HEK293 (cell line): ENCODE data around the gene ACADM.

Source experiments
- GLI2 ChIP-seq: fragments of 450-650 bp; formaldehyde crosslinking; IDR thresholded peaks from 2 replicates; pipeline ENCODE4; 2017; ENCODE audit warnings: missing biosample characterization, missing genetic modification characterization, low read depth, borderline replicate concordance
- GLIS1 ChIP-seq: fragments of 450-650 bp; formaldehyde crosslinking; IDR thresholded peaks from 2 replicates; pipeline ENCODE4 v1.5.1; 2016; ENCODE audit warnings: missing biosample characterization, missing genetic modification characterization
- HOXA7 ChIP-seq: sonication (generic); formaldehyde crosslinking; IDR thresholded peaks from 2 replicates; pipeline ENCODE4 v1.8.1; 2022; ENCODE audit warnings: missing genetic modification reagents, borderline replicate concordance
- HOXD13 ChIP-seq: sonication (generic); formaldehyde crosslinking; IDR thresholded peaks from 2 replicates; pipeline ENCODE4 v1.8.0; 2022; ENCODE audit warnings: missing genetic modification reagents, borderline replicate concordance
- IKZF3 ChIP-seq: fragments of 450-650 bp; IDR thresholded peaks from 2 replicates; pipeline ENCODE4 v1.5.0; 2018; ENCODE audit warnings: missing biosample characterization, mild to moderate bottlenecking, missing genetic modification characterization, moderate library complexity
- INSM2 ChIP-seq: fragments of 450-650 bp; formaldehyde crosslinking; IDR thresholded peaks from 2 replicates; pipeline ENCODE4 v1.5.1; 2016; ENCODE audit warnings: missing biosample characterization, missing genetic modification characterization
- KLF9 ChIP-seq: fragments of 450-650 bp; formaldehyde crosslinking; IDR thresholded peaks from 2 replicates; pipeline ENCODE4 v1.5.1; 2016; ENCODE audit warnings: missing biosample characterization, missing genetic modification characterization, low read depth
- REPIN1 ChIP-seq: fragments of 450-650 bp; formaldehyde crosslinking; IDR thresholded peaks from 2 replicates; pipeline ENCODE4 v1.5.1; 2017; ENCODE audit warnings: missing biosample characterization, missing genetic modification characterization, low read depth
- WT1 ChIP-seq: fragments of 450-650 bp; formaldehyde crosslinking; IDR thresholded peaks from 2 replicates; pipeline ENCODE4 v1.5.1; 2016; ENCODE audit warnings: missing biosample characterization, missing genetic modification characterization
- ZBTB1 ChIP-seq: fragments of 450-650 bp; formaldehyde crosslinking; IDR thresholded peaks from 2 replicates; pipeline ENCODE4 v1.5.1; 2016; ENCODE audit warnings: missing biosample characterization, missing genetic modification characterization
- ZBTB49 ChIP-seq: fragments of 450-650 bp; formaldehyde crosslinking; IDR thresholded peaks from 2 replicates; pipeline ENCODE4 v1.5.1; 2016; ENCODE audit warnings: missing biosample characterization, missing genetic modification characterization, low read depth
- ZBTB7A ChIP-seq: fragments of 450-650 bp; formaldehyde crosslinking; IDR thresholded peaks from 2 replicates; pipeline ENCODE4 v1.5.1; 2016; ENCODE audit warnings: low read depth, missing biosample characterization, missing genetic modification characterization
- ZNF121 ChIP-seq: fragments of 450-650 bp; formaldehyde crosslinking; IDR thresholded peaks from 2 replicates; pipeline ENCODE4 v1.5.1; 2016; ENCODE audit warnings: missing biosample characterization, missing genetic modification characterization
- ZNF138 ChIP-seq: fragments of 450-650 bp; formaldehyde crosslinking; IDR thresholded peaks from 2 replicates; pipeline ENCODE4 v1.5.1; 2016; ENCODE audit warnings: missing biosample characterization, missing genetic modification characterization, borderline replicate concordance
- ZNF169 ChIP-seq: fragments of 450-650 bp; formaldehyde crosslinking; IDR thresholded peaks from 2 replicates; pipeline ENCODE4 v1.5.1; 2016; ENCODE audit warnings: missing biosample characterization, missing genetic modification characterization
- ZNF174 ChIP-seq: fragments of 450-650 bp; formaldehyde crosslinking; IDR thresholded peaks from 2 replicates; pipeline ENCODE4 v1.5.0; 2017; ENCODE audit warnings: missing biosample characterization, mild to moderate bottlenecking, missing genetic modification characterization
- ZNF175 ChIP-seq: fragments of 450-650 bp; formaldehyde crosslinking; IDR thresholded peaks from 2 replicates; pipeline ENCODE4 v1.5.1; 2016; ENCODE audit warnings: missing biosample characterization, missing genetic modification characterization
- ZNF211 ChIP-seq: fragments of 450-650 bp; formaldehyde crosslinking; IDR thresholded peaks from 2 replicates; pipeline ENCODE4 v1.5.1; 2016; ENCODE audit warnings: low read depth, missing biosample characterization, missing genetic modification characterization
- ZNF266 ChIP-seq: fragments of 450-650 bp; formaldehyde crosslinking; IDR thresholded peaks from 2 replicates; pipeline ENCODE4 v1.5.1; 2016; ENCODE audit warnings: missing biosample characterization, missing genetic modification characterization, low read depth
- ZNF280C ChIP-seq: fragments of 450-650 bp; formaldehyde crosslinking; IDR thresholded peaks from 2 replicates; pipeline ENCODE4 v1.5.1; 2016; ENCODE audit warnings: missing biosample characterization, missing genetic modification characterization
- ZNF335 ChIP-seq: fragments of 450-650 bp; formaldehyde crosslinking; conservative IDR thresholded peaks from 2 replicates; pipeline ENCODE4 v1.5.1; 2016; ENCODE audit warnings: missing biosample characterization, missing genetic modification characterization
- ZNF473 ChIP-seq: fragments of 450-650 bp; formaldehyde crosslinking; IDR thresholded peaks from 2 replicates; pipeline ENCODE4 v1.5.1; 2017; ENCODE audit warnings: missing biosample characterization, missing genetic modification characterization
- ZNF544 ChIP-seq: fragments of 450-650 bp; formaldehyde crosslinking; IDR thresholded peaks from 2 replicates; pipeline ENCODE4 v1.5.0; 2017; ENCODE audit warnings: missing biosample characterization, missing genetic modification characterization
- ZNF639 ChIP-seq: fragments of 450-650 bp; formaldehyde crosslinking; IDR thresholded peaks from 2 replicates; pipeline ENCODE4 v1.5.1; 2016; ENCODE audit warnings: missing biosample characterization, missing genetic modification characterization
- ZNF660 ChIP-seq: fragments of 450-650 bp; IDR thresholded peaks from 2 replicates; pipeline ENCODE4 v1.5.1; 2018; ENCODE audit warnings: missing biosample characterization, mild to moderate bottlenecking, missing genetic modification characterization
- ZNF692 ChIP-seq: fragments of 450-650 bp; formaldehyde crosslinking; IDR thresholded peaks from 2 replicates; pipeline ENCODE4 v1.5.1; 2016; ENCODE audit warnings: missing biosample characterization, missing genetic modification characterization
- ZNF707 ChIP-seq: fragments of 450-650 bp; formaldehyde crosslinking; IDR thresholded peaks from 2 replicates; pipeline ENCODE4 v1.5.1; 2016; ENCODE audit warnings: missing biosample characterization, missing genetic modification characterization
- ZNF747 ChIP-seq: fragments of 450-650 bp; formaldehyde crosslinking; IDR thresholded peaks from 2 replicates; pipeline ENCODE4 v1.5.1; 2016; ENCODE audit warnings: missing biosample characterization, missing genetic modification characterization
- ZNF830 ChIP-seq: fragments of 450-650 bp; IDR thresholded peaks from 2 replicates; pipeline ENCODE4 v1.5.0; 2018; ENCODE audit warnings: missing biosample characterization, missing genetic modification characterization, low read depth, mild to moderate bottlenecking, moderate library complexity
- ZNF837 ChIP-seq: fragments of 450-650 bp; formaldehyde crosslinking; IDR thresholded peaks from 2 replicates; pipeline ENCODE4 v1.5.1; 2016; ENCODE audit warnings: missing biosample characterization, missing genetic modification characterization
- TF ChIP-seq, protein P1 (sequence below): fragments of 450-650 bp; formaldehyde crosslinking; IDR thresholded peaks from 2 replicates; pipeline ENCODE4; 2016; ENCODE audit warnings: missing biosample characterization, missing genetic modification characterization

ACADM gene

DNA sequence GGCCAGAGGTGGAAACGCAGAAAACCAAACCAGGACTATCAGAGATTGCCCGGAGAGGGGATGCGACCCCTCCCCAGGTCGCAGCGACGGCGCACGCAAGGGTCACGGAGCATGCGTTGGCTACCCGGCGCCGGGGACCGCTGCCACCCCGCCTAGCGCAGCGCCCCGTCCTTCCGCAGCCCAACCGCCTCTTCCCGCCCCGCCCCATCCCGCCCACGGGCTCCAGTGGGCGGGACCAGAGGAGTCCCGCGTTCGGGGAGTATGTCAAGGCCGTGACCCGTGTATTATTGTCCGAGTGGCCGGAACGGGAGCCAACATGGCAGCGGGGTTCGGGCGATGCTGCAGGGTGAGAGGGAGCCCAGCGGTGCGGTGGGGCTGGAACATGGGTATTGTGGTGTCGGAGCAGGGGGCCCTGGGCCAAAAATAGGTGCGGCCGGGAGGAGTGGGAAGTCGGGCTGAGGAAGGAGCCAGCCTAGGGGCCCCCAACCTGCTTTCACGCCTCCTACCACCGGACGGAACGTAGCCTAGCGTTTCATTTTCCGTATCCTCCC lies at the start of gene ACADM (continued):
- no peak for TF ChIP-seq ZNF175 (tag by site-specific recombination)
- no peak for TF ChIP-seq ZNF266 (tag by site-specific recombination)
- 0 out of 2 replicates have a peak, but pooled peaks have one; percentile 13 for TF ChIP-seq ZBTB1 (tag by site-specific recombination)
- peak; percentile 67; the same call in 1 of the 2 replicates for TF ChIP-seq ZNF660 (tag by site-specific recombination)
- peak; percentile 51 for TF ChIP-seq GLIS1
- TF ChIP-seq ZNF121 = no peak
- TF ChIP-seq WT1 = no peak; the same call in 1 of the 2 replicates
- TF ChIP-seq ZNF639 (tag by site-specific recombination) = peak; percentile 24; the same call in 1 of the 2 replicates
- no peak for TF ChIP-seq ZBTB49 (tag by site-specific recombination)
- no peak for TF ChIP-seq ZNF747 (tag by site-specific recombination)
- no peak for TF ChIP-seq ZNF830 (tag by site-specific recombination)
- no peak for TF ChIP-seq ZNF837
- no peak for TF ChIP-seq ZNF211
- TF ChIP-seq ZNF169 (tag by site-specific recombination) = no peak
- peak; percentile 95 for TF ChIP-seq KLF9
- peak; percentile 88 for TF ChIP-seq ZNF335 (tag by site-specific recombination)
- no peak for TF ChIP-seq ZNF707 (tag by site-specific recombination)
- TF ChIP-seq ZNF473 (tag by site-specific recombination) = no peak
- peak; percentile 56; the same call in 1 of the 2 replicates for TF ChIP-seq INSM2 (tag by site-specific recombination)
- TF ChIP-seq HOXD13 (CRISPR knock-in tag) = no peak
- TF ChIP-seq ZNF138 (tag by site-specific recombination) = no peak
- no peak for TF ChIP-seq ZNF174 (tag by site-specific recombination)
- TF ChIP-seq ZBTB7A (tag by site-specific recombination) = no peak
- no peak for TF ChIP-seq ZNF544 (tag by site-specific recombination)
- TF ChIP-seq, protein P1, sequence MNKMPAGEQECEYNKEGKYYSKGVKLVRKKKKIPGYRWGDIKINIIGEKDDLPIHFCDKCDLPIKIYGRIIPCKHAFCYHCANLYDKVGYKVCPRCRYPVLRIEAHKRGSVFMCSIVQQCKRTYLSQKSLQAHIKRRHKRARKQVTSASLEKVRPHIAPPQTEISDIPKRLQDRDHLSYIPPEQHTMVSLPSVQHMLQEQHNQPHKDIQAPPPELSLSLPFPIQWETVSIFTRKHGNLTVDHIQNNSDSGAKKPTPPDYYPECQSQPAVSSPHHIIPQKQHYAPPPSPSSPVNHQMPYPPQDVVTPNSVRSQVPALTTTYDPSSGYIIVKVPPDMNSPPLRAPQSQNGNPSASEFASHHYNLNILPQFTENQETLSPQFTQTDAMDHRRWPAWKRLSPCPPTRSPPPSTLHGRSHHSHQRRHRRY (tag by site-specific recombination) = no peak
- no peak for TF ChIP-seq ZNF280C
- TF ChIP-seq REPIN1 = no peak
- TF ChIP-seq IKZF3 = peak; percentile 39; the same call in 1 of the 2 replicates
- no peak for TF ChIP-seq HOXA7 (CRISPR knock-in tag)
- no peak for TF ChIP-seq GLI2 (tag by site-specific recombination)
- peak; percentile 78 for TF ChIP-seq ZNF692 (tag by site-specific recombination)
